Mesendoderm (in vitro differentiated cells): ENCODE measurements around the gene CNTN5.
"Not testable (repeated sequence)": the region's sequence is repeated elsewhere in the genome, so short reads cannot be mapped to it uniquely, and the experiment has no call there.

ENCODE experiments used
- DNase-seq: peaks from one replicate; pipeline ENCODE4 v3.0.0; 2013
- H2AK5ac ChIP-seq: 2 replicates; pipeline ENCODE4 v1.6.1; 2013; ENCODE audit warnings: low read length, inconsistent platforms
- H2BK120ac ChIP-seq: 2 replicates; pipeline ENCODE4 v1.6.1; 2013; ENCODE audit warnings: low read depth, mild to moderate bottlenecking, low read length, moderate library complexity, mixed read lengths
- H2BK15ac ChIP-seq: replicated peaks from 2 replicates; pipeline ENCODE4 v1.6.1; 2013; ENCODE audit warnings: low read depth, mild to moderate bottlenecking, moderate library complexity
- H2BK5ac ChIP-seq: 2 replicates; pipeline ENCODE4 v1.6.1; 2013; ENCODE audit warnings: low read length, inconsistent platforms
- H3K18ac ChIP-seq: 2 replicates; pipeline ENCODE4 v1.6.1; 2013; ENCODE audit warnings: mild to moderate bottlenecking, low read length, mixed read lengths
- H3K23ac ChIP-seq: one replicate; pipeline ENCODE4 v1.6.1; 2013; ENCODE audit warnings: low read length
- H3K27ac ChIP-seq: 2 replicates; pipeline ENCODE4 v1.5.1; 2013; ENCODE audit warnings: low read depth, mild to moderate bottlenecking, inconsistent platforms, low read length, moderate library complexity
- H3K27me3 ChIP-seq: 2 replicates; pipeline ENCODE4 v1.6.1; 2013; ENCODE audit warnings: low read length, control low read depth, mild to moderate bottlenecking, inconsistent platforms; ENCODE audit not compliant: insufficient read depth, poor library complexity
- H3K36me3 ChIP-seq: 2 replicates; pipeline ENCODE4 v1.6.1; 2013; ENCODE audit warnings: low read length, inconsistent platforms; ENCODE audit not compliant: control insufficient read depth, insufficient read depth
- H3K4ac ChIP-seq: one replicate; pipeline ENCODE4 v1.6.1; 2013; ENCODE audit warnings: low read depth, mild to moderate bottlenecking, low read length, moderate library complexity
- H3K4me1 ChIP-seq: 2 replicates; pipeline ENCODE4 v1.6.1; 2013; ENCODE audit warnings: low read depth, low read length, inconsistent platforms; ENCODE audit not compliant: control insufficient read depth
- H3K4me2 ChIP-seq: 2 replicates; pipeline ENCODE4 v1.6.1; 2013; ENCODE audit warnings: low read length
- H3K4me3 ChIP-seq: 2 replicates; pipeline ENCODE4 v1.5.1; 2013; ENCODE audit warnings: mild to moderate bottlenecking, low read length
- H3K56ac ChIP-seq: one replicate; pipeline ENCODE4 v1.6.1; 2013; ENCODE audit warnings: low read length
- H3K79me1 ChIP-seq: 2 replicates; pipeline ENCODE4 v1.6.1; 2013; ENCODE audit warnings: low read length, inconsistent platforms
- H3K79me2 ChIP-seq: 2 replicates; pipeline ENCODE4 v1.6.1; 2013; ENCODE audit warnings: mild to moderate bottlenecking, low read length; ENCODE audit not compliant: control insufficient read depth, insufficient read depth
- H3K9ac ChIP-seq: 2 replicates; pipeline ENCODE4 v1.6.1; 2013; ENCODE audit warnings: low read length, inconsistent platforms
- H4K5ac ChIP-seq: one replicate; pipeline ENCODE4 v1.6.1; 2013; ENCODE audit warnings: low read length
- H4K8ac ChIP-seq: one replicate; pipeline ENCODE4 v1.6.1; 2013; ENCODE audit warnings: low read depth, mild to moderate bottlenecking, control low read depth, low read length, moderate library complexity
- WGBS: extraction: QIAGEN DNeasy Blood & Tissue Kit; methylation state at CpG from one replicate; pipeline ENCODE4 v1.1.7; 2013; ENCODE audit warnings: low lambda C conversion rate, missing lambda C conversion rate; ENCODE audit not compliant: insufficient coverage; ENCODE audit errors: extremely low coverage; 5-methylcytosine and 5-hydroxymethylcytosine counted together

The CNTN5 gene

DNA sequence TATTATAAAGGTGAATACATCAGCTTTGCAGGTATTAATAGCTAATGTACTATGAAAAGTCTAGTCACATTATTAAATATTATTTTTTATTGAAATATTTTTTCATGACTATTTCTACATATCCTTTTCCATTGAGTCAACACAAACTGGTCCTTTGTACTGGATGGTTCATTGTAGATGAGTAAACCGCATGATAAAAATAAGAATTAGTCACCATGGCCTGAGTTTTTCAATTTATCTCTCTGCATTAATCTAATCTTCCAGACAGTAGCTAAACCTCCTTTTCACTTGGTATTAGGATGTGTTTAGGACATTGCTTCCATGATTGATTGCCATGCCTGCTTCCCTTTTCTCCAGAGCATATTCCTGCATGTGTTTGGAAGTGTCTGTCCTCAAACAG lies 1227.0 kb downstream of the CNTN5 start:
- H3K4me1 ChIP-seq: no peaks in the 10 kb centered on the region
- H3K56ac ChIP-seq: no peak overlapping the region
- no peaks in the 10 kb centered on the region for H3K36me3 ChIP-seq
- no peaks in the 10 kb centered on the region for H3K79me2 ChIP-seq
- H2BK5ac ChIP-seq: no peak overlapping the region
- WGBS: no CpG with 5 or more reads among the region's 1 CpG
- H3K4me3 ChIP-seq: no peak overlapping the region
- no peak overlapping the region for H3K9ac ChIP-seq
- no peak overlapping the region for H3K4ac ChIP-seq
- H3K27me3 ChIP-seq: no peaks in the 10 kb centered on the region
- no peak overlapping the region for H2AK5ac ChIP-seq
- H3K18ac ChIP-seq: no peak overlapping the region
- H4K8ac ChIP-seq: no peak overlapping the region
- no peak overlapping the region for H3K23ac ChIP-seq
- H3K27ac ChIP-seq: no peak overlapping the region
- no peaks in the 10 kb centered on the region for H3K79me1 ChIP-seq
- DNase-seq: no peak
- no peak overlapping the region for H2BK120ac ChIP-seq
- no peak overlapping the region for H2BK15ac ChIP-seq
- H3K4me2 ChIP-seq: no peak overlapping the region
- no peak overlapping the region for H4K5ac ChIP-seq

DNA sequence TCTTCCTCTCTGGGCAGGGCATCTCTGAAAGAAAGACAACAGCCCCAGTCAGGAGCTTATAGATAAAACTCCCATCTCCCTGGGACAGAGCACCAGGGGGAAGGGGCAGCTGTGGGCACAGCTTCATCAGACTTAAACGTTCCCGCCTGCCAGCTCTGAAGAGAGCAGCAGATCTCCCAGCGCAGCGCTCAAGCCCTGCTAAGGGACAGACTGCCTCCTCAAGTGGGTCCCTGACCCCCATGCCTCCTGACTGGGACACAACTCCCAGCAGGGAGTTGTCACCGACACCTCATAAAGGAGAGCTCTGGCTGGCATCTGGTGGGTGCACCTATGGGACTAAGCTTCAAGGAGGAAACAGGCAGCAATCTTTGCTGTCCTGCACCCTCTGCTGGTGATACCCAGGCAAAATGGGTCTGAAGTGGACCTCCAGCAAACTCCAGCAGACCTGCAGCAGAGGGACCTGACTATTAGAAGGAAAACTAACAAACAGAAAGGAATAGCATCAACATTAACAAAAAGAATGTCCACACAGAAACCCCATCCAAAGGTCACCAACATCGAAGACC lies 1236.6 kb downstream of the CNTN5 start:
- not testable (repeated sequence) for H3K79me1 ChIP-seq, H2BK5ac ChIP-seq, H3K27me3 ChIP-seq, H3K56ac ChIP-seq, H3K4ac ChIP-seq, H3K4me1 ChIP-seq, H2AK5ac ChIP-seq, H4K8ac ChIP-seq, H2BK120ac ChIP-seq, DNase-seq, H3K4me3 ChIP-seq, H3K4me2 ChIP-seq, H3K27ac ChIP-seq, H3K79me2 ChIP-seq, H2BK15ac ChIP-seq, H4K5ac ChIP-seq, H3K36me3 ChIP-seq, H3K9ac ChIP-seq, H3K18ac ChIP-seq, H3K23ac ChIP-seq
- WGBS: no CpG with 5 or more reads among the region's 6 CpGs

DNA sequence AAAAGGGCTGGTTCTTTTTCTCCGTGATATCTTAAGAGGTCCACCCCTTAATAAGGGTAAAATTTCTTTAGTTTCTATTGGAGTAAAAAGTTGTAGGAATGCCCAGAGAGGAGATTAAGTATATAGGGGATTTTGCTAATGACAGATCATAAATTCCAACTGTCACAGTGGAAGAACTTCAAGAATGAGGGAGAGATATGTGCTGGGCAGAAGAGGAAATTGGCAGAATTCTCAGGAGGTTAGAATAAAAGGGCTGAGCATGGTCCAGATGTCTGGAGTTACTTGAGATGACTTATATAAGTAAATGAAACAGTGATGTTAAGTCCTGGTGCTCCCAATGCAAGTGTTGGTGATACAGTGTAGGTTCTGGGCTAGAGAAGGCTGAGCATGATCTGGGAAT lies 1248.8 kb downstream of the CNTN5 start:
- no peaks in the 10 kb centered on the region for H3K79me2 ChIP-seq
- no peak overlapping the region for H2BK120ac ChIP-seq
- no peak overlapping the region for H3K4me2 ChIP-seq
- H3K9ac ChIP-seq: no peak overlapping the region
- H3K36me3 ChIP-seq: no peaks in the 10 kb centered on the region
- H3K4ac ChIP-seq: no peak overlapping the region
- no peaks in the 10 kb centered on the region for H3K27me3 ChIP-seq
- H3K27ac ChIP-seq: no peak overlapping the region
- no peak overlapping the region for H2BK15ac ChIP-seq
- no peaks in the 10 kb centered on the region for H3K79me1 ChIP-seq
- DNase-seq: no peak
- H3K18ac ChIP-seq: no peak overlapping the region
- no peak overlapping the region for H2AK5ac ChIP-seq
- H4K5ac ChIP-seq: no peak overlapping the region
- H2BK5ac ChIP-seq: no peak overlapping the region
- no CpG with 5 or more reads among the region's 1 CpG for WGBS
- no peaks in the 10 kb centered on the region for H3K4me1 ChIP-seq
- H3K4me3 ChIP-seq: no peak overlapping the region
- no peak overlapping the region for H3K23ac ChIP-seq
- H3K56ac ChIP-seq: no peak overlapping the region
- H4K8ac ChIP-seq: no peak overlapping the region

DNA sequence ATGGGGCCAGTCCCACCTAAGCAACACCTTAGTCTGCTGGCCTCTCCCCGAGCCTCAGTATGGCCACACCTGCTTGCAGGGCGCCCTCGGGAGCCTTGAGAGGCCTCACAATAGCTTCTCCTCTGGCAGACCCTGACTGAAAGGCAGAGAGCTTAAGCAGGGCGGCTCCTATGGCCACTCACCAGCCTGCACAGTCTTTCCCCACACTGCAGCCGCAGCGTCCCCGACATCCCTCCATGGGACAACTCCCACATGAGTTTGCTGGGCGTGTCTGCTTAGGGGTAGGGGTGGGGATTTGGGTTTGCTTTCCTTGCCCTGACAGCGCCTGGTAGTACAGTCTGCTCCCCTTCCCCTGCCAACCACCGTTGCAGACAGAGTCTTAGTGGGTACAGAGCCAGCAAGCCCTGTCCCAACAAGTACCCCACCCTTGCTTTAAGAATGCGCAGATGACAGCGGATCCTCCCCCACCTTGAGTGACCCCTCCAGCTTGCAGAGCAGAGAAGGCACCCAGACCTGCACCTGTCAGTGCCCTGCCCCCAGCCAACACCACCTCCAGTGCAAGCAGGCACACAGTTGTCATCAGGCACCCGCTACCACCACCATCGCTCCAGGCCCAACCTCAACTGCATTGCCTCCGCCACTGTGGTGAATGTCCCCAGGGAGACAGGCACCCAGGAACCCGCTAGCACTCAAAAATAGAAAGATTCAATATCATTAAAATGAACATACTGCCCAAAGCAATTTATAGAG lies 1252.5 kb downstream of the CNTN5 start:
- WGBS: no CpG with 5 or more reads among the region's 16 CpGs
- no peaks in the 10 kb centered on the region for H3K79me1 ChIP-seq
- H3K4me1 ChIP-seq: no peaks in the 10 kb centered on the region
- H3K56ac ChIP-seq: no peak overlapping the region
- no peak overlapping the region for H2BK15ac ChIP-seq
- H3K4me2 ChIP-seq: no peak overlapping the region
- no peak overlapping the region for H4K5ac ChIP-seq
- H4K8ac ChIP-seq: no peak overlapping the region
- H2AK5ac ChIP-seq: no peak overlapping the region
- DNase-seq: no peak
- no peak overlapping the region for H3K23ac ChIP-seq
- no peaks in the 10 kb centered on the region for H3K79me2 ChIP-seq
- H3K27me3 ChIP-seq: no peaks in the 10 kb centered on the region
- H3K9ac ChIP-seq: no peak overlapping the region
- H2BK120ac ChIP-seq: no peak overlapping the region
- H3K18ac ChIP-seq: no peak overlapping the region
- H3K36me3 ChIP-seq: no peaks in the 10 kb centered on the region
- no peak overlapping the region for H3K4ac ChIP-seq
- H2BK5ac ChIP-seq: no peak overlapping the region
- H3K27ac ChIP-seq: no peak overlapping the region
- no peak overlapping the region for H3K4me3 ChIP-seq

DNA sequence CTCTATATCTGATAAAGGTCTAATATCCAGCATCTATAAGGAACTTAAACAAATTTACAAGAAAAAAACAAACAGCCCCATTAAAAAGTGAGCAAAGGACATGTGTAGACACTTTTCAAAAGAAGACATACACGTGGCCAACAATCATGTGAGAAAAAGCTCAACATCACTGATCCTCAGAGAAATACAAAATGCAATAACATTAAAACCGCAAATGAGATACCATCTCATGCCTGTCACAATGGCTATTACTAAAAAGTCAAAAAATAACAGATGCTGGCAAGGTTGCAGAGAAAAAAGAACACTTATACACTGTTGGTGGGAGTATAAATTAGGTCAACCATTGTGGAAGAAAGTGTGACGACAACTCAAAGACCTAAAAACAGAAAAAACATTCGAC lies 1253.7 kb downstream of the CNTN5 start:
- not testable (repeated sequence) for H3K4me3 ChIP-seq, H2BK120ac ChIP-seq, H3K4me1 ChIP-seq, H2BK5ac ChIP-seq, H3K9ac ChIP-seq, H3K79me2 ChIP-seq, H3K27ac ChIP-seq, H3K56ac ChIP-seq, H3K23ac ChIP-seq, H4K8ac ChIP-seq, DNase-seq, H2AK5ac ChIP-seq, H3K4me2 ChIP-seq, H3K27me3 ChIP-seq, H3K36me3 ChIP-seq, H2BK15ac ChIP-seq, H4K5ac ChIP-seq, H3K18ac ChIP-seq, H3K79me1 ChIP-seq, H3K4ac ChIP-seq
- no CpG with 5 or more reads among the region's 4 CpGs for WGBS

DNA sequence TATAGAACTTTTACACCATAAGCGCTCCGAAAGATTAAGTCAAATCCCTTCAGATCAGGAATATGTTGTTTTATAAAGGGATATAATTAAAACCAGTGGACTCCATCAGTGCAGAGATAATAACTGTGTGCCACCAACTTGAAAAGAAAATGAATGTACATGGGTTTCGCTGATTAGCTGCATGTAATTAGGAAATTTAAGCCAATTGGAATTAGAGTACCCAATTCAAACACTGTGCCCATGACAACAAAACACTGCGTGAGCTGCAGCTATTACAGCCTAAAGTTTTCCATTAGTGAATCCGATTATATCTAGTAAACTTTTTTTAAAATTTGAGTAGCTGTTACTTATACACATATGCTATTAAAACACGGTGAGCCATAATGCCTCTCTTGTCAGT lies 1274.0 kb downstream of the CNTN5 start:
- Histone ChIP-seq H3K4me2 (no peak overlapping the region), H3K23ac (no peak overlapping the region), H2BK5ac (no peak overlapping the region), H3K4me1 (no peaks in the 10 kb centered on the region), H3K18ac (no peak overlapping the region), H3K56ac (no peak overlapping the region), H3K79me2 (no peaks in the 10 kb centered on the region), H2AK5ac (no peak overlapping the region), H4K5ac (no peak overlapping the region), H3K79me1 (no peaks in the 10 kb centered on the region), H4K8ac (no peak overlapping the region), H2BK15ac (no peak overlapping the region), H3K4me3 (no peak overlapping the region), H3K4ac (no peak overlapping the region), H3K9ac (no peak overlapping the region), H3K36me3 (no peaks in the 10 kb centered on the region), H2BK120ac (no peak overlapping the region), H3K27me3 (no peaks in the 10 kb centered on the region), H3K27ac (no peak overlapping the region)
- no CpG with 5 or more reads among the region's 6 CpGs for WGBS
- DNase-seq: no peak
